GM12875 (cell line): ENCODE measurements around the gene CHML.

Experiments used
- H3K4me3 ChIP-seq: one replicate; pipeline ENCODE4 v1.5.1; 2011; ENCODE audit warnings: low read depth, low read length, control low read depth
- TF ChIP-seq, protein P1 (sequence below): IDR thresholded peaks from 2 replicates; pipeline ENCODE4 v1.5.1; 2011; ENCODE audit warnings: low read depth, mild to moderate bottlenecking, control low read depth, inconsistent platforms, low read length, moderate library complexity, borderline replicate concordance; ENCODE audit not compliant: insufficient read depth

Gene CHML

DNA sequence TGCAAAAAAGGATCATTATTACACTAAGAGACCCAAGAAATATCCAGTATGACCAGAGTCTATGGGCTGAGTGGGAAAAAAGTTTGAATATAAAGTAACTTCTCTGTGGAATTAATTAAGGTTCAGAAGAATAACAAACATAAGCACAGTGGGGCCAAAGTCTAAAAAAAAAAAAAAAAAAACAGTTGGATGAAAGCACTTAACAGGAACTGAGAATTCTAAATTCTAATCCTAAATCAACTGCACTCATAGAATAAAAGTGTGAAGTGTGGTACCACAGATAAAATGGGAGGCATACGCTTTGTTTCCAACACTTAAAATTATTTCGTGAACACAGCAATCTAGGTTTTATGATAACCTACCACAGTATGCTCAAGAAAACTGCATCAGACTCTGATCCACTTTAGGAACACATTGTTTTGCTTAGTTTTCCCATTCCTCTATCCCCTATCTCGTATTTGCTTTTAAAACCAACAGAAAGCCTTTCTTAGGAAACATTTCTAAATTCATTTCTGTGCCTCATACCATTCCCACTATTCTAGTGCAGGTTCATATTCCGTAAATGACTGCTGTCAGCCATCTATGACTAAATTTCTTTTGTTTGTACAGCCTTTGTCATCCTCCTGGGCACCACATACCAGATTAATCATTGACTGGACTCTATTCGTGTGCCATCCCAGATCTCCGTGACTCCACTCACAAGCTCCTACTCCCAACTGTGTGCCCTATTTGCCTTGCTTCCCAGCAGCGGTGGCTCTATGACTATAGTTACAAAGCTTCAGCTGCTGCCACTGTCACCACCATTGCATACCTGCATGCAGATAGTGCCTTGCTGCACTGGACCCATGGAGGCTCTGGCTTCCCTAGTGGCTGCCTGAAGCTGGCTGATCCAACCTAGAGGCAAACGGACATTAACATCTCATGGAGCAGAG is 24.9 kb downstream of the CHML start:
- no peak overlapping the region for H3K4me3 ChIP-seq
- TF ChIP-seq, protein P1, sequence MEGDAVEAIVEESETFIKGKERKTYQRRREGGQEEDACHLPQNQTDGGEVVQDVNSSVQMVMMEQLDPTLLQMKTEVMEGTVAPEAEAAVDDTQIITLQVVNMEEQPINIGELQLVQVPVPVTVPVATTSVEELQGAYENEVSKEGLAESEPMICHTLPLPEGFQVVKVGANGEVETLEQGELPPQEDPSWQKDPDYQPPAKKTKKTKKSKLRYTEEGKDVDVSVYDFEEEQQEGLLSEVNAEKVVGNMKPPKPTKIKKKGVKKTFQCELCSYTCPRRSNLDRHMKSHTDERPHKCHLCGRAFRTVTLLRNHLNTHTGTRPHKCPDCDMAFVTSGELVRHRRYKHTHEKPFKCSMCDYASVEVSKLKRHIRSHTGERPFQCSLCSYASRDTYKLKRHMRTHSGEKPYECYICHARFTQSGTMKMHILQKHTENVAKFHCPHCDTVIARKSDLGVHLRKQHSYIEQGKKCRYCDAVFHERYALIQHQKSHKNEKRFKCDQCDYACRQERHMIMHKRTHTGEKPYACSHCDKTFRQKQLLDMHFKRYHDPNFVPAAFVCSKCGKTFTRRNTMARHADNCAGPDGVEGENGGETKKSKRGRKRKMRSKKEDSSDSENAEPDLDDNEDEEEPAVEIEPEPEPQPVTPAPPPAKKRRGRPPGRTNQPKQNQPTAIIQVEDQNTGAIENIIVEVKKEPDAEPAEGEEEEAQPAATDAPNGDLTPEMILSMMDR = no peak

- TF ChIP-seq, protein P1 = no peak
- H3K4me3 ChIP-seq = no peak overlapping the region
These were observed 25.6 kb downstream of the CHML start for GRCh38 chr1:241614572-241614971.

DNA sequence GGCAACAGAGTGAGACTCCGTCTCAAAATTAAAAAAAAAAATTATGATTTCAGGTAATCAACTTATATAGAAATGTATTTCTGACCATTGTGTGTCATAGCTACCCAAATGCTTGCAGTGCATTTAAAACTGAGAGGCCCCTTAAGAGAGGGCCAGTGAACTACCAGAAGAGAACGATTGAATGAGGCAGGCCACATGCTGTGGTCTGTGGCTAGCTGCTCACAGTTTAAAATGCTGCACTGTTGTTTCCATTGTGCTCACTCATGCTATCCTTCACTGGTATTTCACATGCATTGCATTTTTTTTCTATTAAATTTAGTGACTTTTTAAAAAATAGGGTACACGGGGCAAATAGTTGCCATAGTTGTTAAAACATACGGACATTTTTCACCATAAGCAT is 26.0 kb downstream of the CHML start:
- TF ChIP-seq, protein P1 = no peak
- no peak overlapping the region for H3K4me3 ChIP-seq

GRCh38 chr1:241612533-241613477 is 27.4 kb downstream of the CHML start:
- no peak overlapping the region for H3K4me3 ChIP-seq
- TF ChIP-seq, protein P1 = no peak

GRCh38 chr1:241611736-241612135 is 28.4 kb downstream of the CHML start:
- TF ChIP-seq, protein P1 = no peak
- H3K4me3 ChIP-seq = no peak overlapping the region

GRCh38 chr1:241611063-241611462 is 29.1 kb downstream of the CHML start:
- TF ChIP-seq, protein P1 = peak; percentile 30; the same call in 1 of the 2 replicates
- no peak overlapping the region for H3K4me3 ChIP-seq
